Activated CD4-positive, alpha-beta T cell treated with anti-CD3 and anti-CD28 coated beads, Interleukin-10, Interleukin-2, amounts not matched to agents 100 ng/mL and 50 ng/mL, durations not matched to agents 16 hours and 8 hours (primary cell): Measurements from ENCODE around the gene OTC.
A peak's percentile ranks its signal among the peaks of the same experiment; 100 is the strongest.

Source experiments
- DNase-seq: peaks from one replicate; pipeline ENCODE4 v3.0.0-alpha.2; 2020

OTC gene

DNA sequence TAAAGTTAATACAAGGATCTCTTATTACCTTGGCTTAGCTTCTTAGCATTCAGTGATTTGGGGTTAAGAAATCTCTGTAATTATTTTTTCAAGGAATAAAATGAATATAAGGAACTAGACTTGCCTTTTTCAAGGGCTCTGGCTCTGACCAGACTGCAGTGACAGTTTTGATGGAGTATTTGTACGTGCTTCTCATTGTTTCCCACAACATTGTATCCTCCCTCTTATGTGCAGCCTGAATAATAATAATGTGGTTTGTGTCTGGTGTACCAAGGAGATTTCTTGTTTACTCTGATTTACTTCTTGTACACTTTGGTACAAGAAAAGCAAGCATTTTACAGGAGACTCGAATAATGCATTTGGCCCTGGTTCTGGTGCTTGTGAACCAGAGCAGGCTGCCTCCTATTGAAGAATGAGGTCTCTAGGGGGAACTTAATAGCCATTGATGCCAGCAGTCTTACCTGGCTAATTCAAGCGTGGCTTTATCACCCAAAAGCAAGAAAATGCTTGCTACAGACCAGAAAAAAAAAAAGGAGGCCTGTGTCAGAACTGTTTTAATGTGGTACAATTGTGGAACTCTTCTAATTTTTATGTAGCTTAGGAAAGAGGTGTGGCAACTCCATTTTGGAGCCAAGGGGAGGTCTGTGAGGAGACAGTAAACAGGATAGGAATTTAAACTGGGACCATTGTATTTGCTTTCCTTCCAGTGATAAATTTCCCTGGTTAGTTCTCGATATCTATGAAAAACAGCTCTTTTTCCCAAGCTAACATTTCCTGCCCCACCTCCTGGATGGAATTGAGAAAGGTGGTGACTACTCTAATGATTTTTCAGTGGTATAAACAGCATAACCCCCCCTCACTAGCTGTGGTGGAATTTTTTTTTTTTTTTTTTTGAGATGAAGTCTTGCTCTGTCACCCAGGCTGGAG lies 5.6 kb downstream of the OTC start:
- DNase-seq: no peak

DNA sequence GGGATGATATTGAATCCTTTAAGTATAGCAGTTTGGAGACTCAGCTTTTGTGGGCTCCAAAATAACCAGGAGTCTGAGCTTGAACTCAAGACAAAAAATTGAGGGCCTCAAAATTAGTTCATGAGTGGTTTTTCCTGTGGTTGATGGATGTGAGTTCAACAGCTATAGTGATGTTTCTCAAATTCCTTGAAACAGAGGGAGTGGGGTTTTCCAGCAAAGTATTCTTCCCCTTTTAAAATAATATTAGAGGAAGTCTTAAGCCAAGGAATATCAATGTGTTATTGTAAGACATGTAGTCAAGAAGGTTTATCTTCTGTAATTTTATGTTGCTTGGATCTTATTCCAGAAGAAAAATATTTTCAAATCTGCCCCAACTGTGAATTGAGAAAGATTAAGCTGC lies 10.6 kb downstream of the OTC start:
- no peak for DNase-seq

DNA sequence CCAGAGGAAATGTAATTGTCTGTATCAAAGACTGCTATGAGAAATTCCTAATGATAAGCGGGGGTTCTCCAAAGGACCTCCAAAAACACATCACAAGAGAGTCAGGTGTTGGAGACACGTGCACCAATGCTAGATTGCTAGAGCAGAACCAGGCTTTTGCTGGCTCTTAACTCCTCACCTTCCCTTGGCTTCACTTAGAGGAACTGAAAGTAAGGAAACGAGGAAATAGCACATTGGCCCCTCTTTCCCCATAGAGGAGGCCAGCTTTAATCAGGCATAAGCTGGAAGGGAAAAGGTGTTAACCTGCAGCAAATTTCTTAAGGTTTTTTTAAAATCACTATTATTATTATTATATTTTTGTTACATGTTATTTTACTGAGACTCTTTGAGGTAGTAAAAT lies 13.6 kb downstream of the OTC start:
- DNase-seq: no peak

DNA sequence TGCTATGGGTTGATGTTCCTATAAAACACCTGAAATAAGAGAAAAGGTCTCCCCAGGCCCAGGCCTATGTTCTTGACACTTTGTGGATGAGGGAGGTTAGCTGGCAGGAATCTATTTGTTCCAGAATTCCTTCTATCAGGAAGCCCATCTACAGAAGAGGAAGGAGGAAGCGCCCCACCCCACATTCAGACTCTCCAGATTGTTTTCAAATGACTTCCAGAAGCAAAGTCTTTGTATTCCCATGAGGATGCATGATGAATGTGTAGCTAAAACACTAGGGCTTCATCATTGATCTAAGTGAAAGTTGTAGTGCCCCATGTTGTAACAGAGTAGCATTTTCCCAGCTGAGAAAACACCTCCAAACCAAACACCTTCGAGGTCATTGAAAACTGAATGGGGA lies 16.4 kb downstream of the OTC start:
- no peak for DNase-seq

DNA sequence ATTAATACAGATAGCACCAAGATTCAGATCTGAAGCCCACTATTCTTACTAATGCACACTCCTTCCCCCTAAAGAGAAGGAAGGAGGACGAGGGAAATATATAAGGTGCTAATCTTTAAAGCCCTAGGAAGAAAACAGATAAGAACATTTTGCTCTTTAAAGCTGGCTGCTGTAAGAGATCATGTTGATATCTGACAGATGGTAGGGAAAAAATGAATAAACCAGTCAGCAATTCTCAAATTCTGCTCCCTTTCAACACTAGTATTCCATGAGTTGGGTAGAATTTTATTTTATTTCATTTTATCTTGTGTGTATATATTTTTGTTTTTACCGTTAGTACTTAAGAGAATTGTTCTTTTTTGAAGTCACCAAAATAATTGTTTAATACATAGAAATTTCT lies 19.2 kb downstream of the OTC start:
- DNase-seq: no peak

DNA sequence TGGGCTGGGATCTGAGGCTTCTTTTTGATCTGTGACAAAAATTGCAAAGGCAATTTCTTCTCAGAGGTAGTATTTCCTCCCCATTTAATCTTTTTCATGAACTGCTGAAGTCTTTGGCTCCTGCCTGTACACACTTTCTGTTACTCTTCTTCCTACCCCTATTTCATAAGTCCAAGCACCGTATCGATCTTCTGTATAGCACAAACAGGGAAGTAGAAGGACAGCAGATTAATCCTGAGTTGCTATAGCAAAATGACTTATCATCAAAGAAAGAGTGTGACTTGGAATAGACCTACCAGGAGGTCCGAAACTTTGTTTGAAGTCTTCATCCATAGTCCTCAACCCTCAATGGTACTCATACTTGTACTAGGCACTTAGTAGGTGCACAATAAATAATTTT lies 22.0 kb downstream of the OTC start:
- DNase-seq: no peak

DNA sequence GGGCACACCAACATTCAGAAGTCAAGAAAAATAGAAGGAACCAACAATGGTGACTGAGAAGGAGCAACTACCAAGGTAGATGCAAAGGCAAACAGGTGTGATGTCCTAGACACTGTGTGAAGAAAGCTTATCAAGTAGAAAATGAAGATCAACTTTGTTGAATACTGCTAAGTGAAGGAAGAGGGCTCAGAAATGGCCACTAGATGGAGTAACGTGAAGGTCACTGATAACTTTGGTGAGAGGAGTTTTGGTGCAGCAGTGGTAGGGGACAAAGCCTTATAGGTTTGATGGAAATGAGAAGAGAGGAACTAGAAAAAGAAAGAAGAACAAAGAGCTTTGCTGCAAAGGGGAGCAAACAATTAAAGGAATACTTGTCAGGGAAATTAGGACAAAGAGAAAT lies 23.5 kb downstream of the OTC start:
- DNase-seq: peak; percentile 4

DNA sequence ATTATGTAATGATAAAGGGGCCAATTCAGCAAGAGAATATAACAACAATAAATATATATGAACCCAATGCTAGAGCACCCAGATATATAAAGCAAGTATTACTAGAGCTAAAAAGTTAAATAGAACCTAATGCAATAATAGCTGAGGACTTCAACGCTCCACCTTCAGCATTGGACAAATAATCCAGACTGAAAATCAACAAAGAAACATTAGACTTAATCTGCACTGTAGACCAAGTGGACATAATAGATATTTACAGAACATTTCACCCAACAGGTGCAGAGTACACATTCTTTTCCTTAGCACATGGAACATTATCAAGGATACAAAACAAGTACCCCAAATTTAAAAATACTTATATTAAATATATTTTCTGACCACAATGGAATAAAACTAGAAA lies 24.3 kb downstream of the OTC start:
- no peak for DNase-seq

DNA sequence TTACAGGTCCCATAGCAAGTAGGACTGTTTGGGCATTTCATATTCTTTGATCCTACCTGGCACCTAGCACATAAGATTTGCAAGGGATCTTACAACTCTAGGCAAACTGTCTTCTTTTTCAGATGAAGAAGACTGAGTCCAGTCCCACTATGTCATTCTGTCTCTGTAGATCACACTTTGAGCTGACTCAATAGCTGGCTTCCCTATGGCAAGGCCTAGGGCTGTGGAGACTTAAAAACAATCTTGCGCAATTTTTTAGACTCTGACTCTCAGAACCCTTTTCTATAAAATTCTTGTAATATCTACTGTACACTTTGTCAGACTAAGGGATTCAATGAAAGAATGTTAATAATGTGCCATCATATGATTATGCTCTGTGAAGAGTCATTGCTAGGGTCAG lies 26.7 kb downstream of the OTC start:
- no peak for DNase-seq

DNA sequence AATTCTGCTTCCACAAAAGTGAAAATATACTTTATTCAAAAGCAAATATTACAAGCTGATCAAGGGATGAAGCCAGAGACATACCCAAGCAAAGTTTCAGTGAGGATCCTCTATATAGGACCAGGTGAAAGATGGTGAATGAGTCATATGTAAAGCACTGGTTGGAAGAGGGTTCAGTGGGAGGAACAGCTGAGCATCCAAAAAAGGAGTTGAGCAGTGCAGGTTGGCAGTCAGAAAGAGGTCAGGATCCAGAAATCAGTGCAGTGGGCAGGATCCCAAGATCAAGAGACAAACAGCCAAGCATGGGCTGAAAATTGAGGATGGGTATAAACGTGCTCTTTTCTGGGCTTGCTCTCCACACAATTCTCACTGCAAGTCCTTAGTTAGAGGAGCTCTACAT lies 30.3 kb downstream of the OTC start:
- DNase-seq: no peak

DNA sequence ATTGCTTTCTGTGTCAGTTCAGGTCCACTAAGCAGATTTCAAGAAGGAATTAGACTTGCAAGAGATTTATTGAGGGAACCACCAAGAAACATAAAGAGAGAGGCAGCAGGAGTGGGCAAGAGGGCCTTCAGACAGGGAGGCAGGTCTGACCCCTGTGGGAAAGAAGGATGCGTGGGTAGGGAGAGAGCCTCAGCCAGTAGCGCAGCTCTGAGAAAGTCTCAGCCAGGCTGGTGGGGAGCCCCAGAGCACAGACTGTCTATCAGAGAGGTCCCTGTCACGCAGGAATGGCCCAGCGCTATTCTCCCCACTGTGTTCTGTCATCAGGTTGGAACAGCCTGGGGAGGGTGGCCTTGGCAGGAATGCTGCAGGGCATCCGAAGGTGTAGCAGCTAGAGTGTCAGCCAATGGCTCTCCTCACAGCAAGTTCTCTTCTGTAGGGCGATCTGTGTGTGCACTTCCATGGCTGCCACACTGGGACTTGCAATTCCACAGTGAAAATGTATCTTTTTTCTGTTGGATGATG lies 48.0 kb downstream of the OTC start:
- no peak for DNase-seq

DNA sequence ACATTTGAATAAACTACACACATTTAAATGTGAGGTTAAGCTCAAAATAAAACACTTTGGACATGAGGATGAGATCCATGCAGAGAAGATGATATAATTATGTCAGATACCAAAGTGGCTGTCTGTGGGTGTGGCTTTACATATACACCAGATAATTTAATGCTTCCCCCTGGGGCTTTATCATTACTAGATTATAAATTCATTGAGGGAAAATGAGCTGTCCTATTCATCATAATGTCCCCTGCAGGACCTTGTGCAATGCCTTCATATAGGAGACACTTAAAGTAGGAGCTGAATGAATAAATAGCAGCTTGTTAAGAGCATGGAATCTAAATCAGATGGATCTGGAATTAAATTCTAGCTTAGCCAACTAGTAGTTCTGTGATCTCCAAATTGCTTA lies 49.7 kb downstream of the OTC start:
- DNase-seq: no peak

DNA sequence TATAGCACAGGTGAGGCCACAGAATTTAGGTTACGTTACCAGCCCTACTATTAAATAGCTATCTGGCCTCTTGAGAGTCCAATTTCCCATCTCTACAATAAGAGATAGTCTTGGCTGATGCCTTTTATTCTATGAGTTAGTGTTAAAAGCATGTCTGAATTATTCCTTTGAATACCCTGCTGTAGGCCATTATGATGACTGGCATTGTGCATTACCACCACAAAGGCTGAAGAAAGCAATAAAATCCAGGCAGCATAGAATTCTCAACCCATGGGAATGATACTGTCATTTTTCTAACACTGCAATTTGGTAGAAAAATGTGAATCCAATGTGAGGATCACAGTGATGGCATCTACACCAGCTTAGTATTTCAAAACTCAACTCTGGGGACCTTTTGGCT lies 51.4 kb downstream of the OTC start:
- no peak for DNase-seq

DNA sequence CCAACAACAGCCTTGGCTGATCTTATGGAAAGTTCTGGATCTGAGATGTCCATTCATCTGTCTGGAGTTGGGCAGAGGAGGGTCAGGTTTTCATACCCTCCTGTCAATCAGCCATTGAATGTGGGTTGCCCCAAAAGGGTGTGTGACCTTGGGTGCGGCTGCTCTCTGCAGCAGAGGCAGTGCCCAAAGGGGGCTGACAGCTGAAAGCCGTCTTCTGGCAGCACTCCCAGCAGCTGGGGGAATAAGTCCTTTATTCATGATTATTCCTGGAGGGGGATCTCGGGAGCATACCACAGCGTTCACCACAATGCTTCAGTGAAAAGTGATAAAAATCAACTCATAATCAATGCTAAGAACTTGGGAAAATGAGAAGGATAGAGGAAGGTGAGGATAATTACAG lies 54.7 kb downstream of the OTC start:
- no peak for DNase-seq

DNA sequence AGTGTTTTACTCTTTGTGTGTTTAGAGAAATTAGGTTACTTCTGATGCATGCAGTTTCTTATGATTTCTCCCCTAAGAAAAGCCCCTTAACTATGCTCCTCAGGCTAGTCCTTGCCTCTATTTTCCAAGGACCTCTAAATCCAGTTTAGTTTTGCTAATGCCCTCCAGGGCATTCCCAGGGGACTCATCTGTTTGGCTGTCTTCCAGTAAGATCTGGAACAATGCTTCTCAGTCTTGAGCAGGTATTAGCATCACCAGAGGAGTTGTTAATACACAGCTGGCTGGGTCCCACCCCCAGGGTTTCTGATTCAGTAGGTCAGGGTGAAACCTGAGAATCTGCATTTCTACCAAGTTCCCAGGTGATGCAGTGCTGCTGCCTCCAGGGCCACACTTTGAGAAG lies 56.9 kb downstream of the OTC start:
- no peak for DNase-seq

DNA sequence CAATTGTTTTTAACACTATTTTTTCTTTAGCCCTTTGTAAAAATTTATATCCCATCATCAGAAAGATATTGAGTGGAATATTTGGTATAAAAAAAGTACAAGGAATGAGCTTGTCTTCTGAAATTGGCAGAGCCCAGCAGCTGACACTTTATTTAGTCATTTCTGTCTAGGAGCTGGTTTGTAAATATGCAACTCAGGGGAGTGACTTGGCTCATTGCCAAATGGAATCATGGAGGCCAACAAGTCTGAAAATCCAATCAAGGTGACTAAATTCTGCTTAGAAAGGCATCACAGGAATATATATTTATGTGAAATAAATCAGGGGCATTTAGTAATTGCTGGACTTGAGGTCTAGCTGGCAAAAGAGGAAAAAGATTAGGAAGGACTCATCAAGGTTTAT lies 74.4 kb downstream of the OTC start:
- no peak for DNase-seq

DNA sequence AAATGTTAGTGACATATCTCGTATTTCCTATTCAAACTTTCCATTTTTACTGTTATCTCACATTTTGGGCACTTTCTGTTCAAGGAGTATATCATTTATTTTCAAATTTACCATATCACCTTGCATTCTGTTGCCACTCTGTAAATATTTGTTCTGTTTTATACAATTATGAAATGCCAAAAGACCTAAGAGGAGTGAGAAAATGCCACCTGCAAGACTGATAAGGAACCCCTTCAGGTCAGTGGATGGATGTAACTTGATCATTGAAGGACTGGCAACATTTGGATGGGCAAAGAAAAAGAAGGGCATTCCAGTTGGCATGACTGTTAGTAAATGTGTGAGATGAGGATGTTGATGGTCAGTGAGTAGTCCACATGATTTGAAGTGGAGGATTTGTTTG lies 79.1 kb downstream of the OTC start:
- DNase-seq: no peak

DNA sequence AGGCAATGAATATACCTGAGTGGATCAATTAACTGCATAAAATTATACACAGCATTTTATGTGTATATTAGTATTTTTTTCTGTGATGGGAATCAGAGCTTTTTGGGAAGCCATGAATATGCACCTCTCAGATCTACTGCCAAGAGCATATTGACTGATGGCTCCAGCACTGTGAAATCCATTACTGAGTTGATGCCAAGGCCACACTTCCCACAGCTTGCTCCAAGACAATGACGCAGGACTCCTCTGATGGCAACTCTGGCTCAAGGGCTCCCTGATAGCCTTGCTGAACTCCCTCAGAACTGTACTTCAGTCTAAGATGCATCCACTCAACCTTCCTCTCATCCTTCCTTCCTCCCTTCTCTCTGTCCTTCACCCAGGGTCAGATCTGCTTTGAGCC lies 82.7 kb downstream of the OTC start:
- DNase-seq: no peak

DNA sequence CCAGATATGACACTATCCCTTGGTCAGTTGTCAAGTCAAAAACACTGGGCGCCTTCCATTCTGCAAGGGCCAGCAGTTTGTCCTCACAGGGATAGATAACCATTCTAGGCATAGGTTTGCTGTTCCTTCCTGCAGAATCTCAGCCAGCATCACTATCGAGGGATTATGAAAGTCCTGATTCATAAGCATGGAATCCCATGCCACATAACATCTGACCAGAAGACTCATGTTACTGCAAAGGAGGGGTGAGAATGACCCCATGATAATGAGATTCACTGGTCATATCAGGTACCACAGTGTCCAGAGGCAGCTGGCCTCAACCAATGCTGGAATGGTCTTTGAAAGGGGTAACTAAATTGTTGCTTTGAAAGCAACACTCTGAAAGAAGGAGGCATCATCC lies 84.7 kb downstream of the OTC start:
- no peak for DNase-seq

DNA sequence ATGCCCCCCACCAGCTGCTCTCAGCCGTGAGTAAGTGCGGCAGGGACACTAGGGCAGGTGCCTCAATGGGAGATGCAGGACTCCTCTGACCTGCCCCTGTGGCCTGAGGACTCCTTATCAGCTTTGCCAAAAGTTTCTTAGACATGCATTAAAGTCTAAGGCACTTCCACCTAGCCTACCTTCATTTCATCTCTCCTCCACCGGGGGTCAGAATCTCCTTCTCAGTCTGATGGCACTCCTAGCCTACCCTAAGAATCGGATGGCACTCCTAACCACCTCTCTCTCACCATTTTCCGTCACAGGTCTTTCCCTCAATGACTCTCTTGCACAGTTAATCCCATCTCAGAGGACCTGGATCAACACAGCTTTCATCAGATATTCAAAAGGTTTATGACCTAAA lies 85.9 kb downstream of the OTC start:
- DNase-seq: no peak

DNA sequence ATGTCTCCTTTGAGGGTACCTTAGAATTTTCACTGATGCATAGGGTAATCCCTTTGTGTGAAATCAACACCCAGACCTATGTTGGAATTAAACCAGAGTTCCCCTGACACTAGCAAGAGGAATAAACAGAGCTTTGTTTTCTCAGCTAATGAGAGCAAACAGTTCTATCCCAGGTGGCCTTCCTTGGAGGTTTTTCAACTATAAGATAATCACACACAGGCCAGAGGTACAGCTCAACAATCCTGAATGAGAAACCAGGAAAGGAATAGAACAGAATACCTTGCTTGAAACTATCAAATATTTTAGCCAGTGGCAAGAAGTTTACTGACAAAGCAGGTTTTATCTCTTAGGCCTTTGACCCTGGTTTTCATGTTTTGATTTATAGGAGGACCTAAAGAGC lies 100.2 kb downstream of the OTC start:
- DNase-seq: no peak

DNA sequence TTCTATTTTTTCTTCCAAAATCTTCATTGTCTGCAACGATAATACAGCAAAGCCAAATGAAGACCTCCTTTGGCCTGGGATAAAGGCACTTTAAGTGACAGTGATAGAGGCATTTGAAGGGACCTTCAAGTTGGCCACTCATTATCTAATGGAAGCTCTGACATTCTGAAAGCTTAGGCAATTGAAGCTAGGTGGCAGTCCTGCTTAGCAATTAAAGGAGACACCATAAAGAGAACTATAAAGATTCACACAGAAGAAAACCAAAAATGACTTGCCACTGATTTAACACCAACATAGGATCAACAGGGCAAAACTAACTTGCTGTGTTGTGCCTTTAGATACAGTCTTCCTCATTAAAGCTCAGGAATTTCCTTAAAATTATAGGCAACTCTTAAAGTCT lies 105.7 kb downstream of the OTC start:
- DNase-seq: no peak

DNA sequence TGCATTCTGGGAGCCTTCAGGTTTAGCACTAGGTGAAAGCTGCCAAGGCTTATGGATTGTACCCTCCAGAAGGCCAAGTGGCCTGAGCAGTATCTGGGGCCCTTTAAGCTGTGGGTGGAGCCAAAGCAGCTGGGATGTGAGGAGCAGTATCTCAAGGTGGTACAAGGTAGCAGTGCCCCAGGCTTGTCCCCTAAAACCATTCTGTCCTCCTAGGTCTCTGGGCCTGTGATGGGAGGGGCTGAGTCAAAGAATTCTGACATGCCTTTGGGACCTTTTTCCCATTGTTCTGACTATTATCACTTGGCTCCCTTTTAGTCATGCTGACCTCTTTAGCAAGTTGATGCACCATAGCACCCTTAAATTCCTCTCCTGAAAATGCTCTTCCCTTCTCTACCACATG lies 109.9 kb downstream of the OTC start:
- no peak for DNase-seq

DNA sequence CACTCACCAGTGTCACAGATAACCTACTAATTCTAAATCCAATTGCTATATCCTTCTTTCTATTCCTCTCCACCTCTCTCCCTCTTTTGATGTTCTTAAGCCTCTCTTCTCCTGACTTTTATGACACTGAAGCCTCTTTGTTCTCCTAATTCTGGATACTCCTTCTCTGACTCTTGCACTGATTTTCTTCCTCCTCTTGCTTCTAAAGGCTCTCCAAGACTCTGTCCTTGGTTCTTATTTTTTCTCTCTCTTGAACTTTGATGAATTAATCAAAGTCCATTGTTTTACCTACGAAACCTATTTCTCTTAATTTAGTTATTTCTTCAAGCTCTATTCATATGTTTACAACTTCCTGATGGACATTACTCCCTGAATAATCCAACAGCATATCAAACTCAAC lies 113.3 kb downstream of the OTC start:
- no peak for DNase-seq

DNA sequence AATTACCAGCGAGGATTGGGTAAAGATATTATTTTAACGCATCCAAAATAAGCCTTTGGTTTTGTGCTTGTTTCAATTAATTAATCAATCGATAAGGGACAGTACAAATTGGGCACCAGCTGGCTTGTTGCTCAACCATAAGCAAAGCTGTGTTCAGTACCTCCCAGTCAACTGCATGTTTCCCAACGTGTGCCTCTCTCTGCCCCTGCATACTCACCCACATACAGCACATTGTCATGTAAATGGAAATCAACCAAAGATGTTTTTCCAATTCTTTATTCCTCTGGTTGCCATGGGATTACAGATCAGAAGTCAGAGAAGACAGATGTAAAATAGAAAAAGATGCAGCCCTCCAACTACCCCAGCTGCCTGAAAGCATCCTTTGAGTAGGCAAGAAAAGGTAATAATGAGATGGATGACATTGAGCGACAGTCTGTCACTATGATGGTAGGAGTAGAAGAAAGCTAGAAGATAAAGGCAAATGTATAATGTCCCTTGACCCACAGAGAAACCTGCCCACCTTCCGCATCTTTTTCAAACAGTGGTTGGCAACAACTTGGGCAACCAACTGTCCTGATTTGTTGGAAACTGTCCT lies 116.3 kb downstream of the OTC start:
- DNase-seq: no peak
